Measurements from ENCODE around the gene TRNAU1AP. TPM values are rescaled to one million over a fixed set of nuclear protein-coding genes. Genes with fewer than 3 reads are reported as not detected.

TRNAU1AP gene
- total RNA-seq, 1 donor from 2014 or later, result 39.6 TPM

Other genes with a start within 250 kb of the TRNAU1AP start
- gene MED18, start 224.0 kb upstream of the TRNAU1AP start, total RNA-seq (ENCODE audit: unreplicated experiment), result 12.4 TPM
- gene PHACTR4, start 183.3 kb upstream of the TRNAU1AP start, total RNA-seq (ENCODE audit: unreplicated experiment), result 56.6 TPM
- 21.9 TPM for gene RCC1, start 47.0 kb upstream of the TRNAU1AP start, total RNA-seq (ENCODE audit: unreplicated experiment)
- gene RAB42, start 39.2 kb downstream of the TRNAU1AP start, total RNA-seq (ENCODE audit: unreplicated experiment), result not detected
- 17.0 TPM for gene TAF12, start 90.0 kb downstream of the TRNAU1AP start, total RNA-seq (ENCODE audit: unreplicated experiment)
- gene RNU11, start 95.5 kb downstream of the TRNAU1AP start, total RNA-seq (ENCODE audit: unreplicated experiment), result not detected
- 22.7 TPM for gene GMEB1, start 115.7 kb downstream of the TRNAU1AP start, total RNA-seq (ENCODE audit: unreplicated experiment)
- 118 TPM for gene YTHDF2, start 183.9 kb downstream of the TRNAU1AP start, total RNA-seq (ENCODE audit: unreplicated experiment)

Data from endothelial cell (in vitro differentiated cells).